Immature natural killer cell (primary cell): Measurements from ENCODE around the gene RNF167. TPM values are rescaled to one million over a fixed set of nuclear protein-coding genes. Genes with fewer than 3 reads are reported as not detected.

Source experiments
- polyA plus RNA-seq, 3 donors: library from polyadenylated mRNA; unstranded; fragments of 300-500 nt; fragmentation: Illumina TruSeq; gene quantifications; one replicate each; pipeline ENCODE4 v1.2.3, GENCODE V29; 2021

Gene RNF167
- polyA plus RNA-seq, 3 donors from 2014 or later, result 62.3 to 78.2 (median 73.1) TPM

Other genes starting within 250 kb of the RNF167 start
- 10 to 100 TPM in 1 of 3 donors, 1 to 10 TPM in 2; 3.8 to 11.1 (median 4.6) TPM for gene PELP1, start 236.1 kb upstream of the RNF167 start, polyA plus RNA-seq
- 10 to 100 TPM; 46.0 to 70.9 (median 60.4) TPM for gene ARRB2, start 229.6 kb upstream of the RNF167 start, polyA plus RNA-seq
- 10 to 100 TPM; 26.2 to 52.1 (median 37.6) TPM for gene MED11, start 208.8 kb upstream of the RNF167 start, polyA plus RNA-seq
- not detected for gene ZMYND15, start 200.4 kb upstream of the RNF167 start, polyA plus RNA-seq
- 1 to 10 TPM; 1.1 to 2.2 (median 1.1) TPM for gene CXCL16, start 200.3 kb upstream of the RNF167 start, polyA plus RNA-seq
- gene TM4SF5, start 168.4 kb upstream of the RNF167 start, polyA plus RNA-seq, result not detected
- gene VMO1, start 153.9 kb upstream of the RNF167 start, polyA plus RNA-seq, result not detected
- gene GLTPD2, start 151.3 kb upstream of the RNF167 start, polyA plus RNA-seq, result under 1 TPM in 2 of 3 donors, not detected in 1; 0.57 to 0.74 TPM
- 100 to 1,000 TPM; 327 to 701 (median 348) TPM for gene PSMB6, start 144.1 kb upstream of the RNF167 start, polyA plus RNA-seq
- gene PLD2, start 133.1 kb upstream of the RNF167 start, polyA plus RNA-seq, result 1 to 10 TPM in 1 of 3 donors, under 1 TPM in 1, not detected in 1; 0.78 to 2.0 TPM
- gene MINK1, start 106.9 kb upstream of the RNF167 start, polyA plus RNA-seq, result 10 to 100 TPM in 1 of 3 donors, 1 to 10 TPM in 2; 2.0 to 13.5 (median 3.8) TPM
- gene C17orf107, start 40.7 kb upstream of the RNF167 start, polyA plus RNA-seq, result 1 to 10 TPM in 2 of 3 donors, under 1 TPM in 1; 0.22 to 1.7 (median 1.3) TPM
- 1 to 10 TPM; 2.7 to 4.9 (median 3.9) TPM for gene CHRNE, start 37.2 kb upstream of the RNF167 start, polyA plus RNA-seq
- gene GP1BA, start 8.0 kb upstream of the RNF167 start, polyA plus RNA-seq, result 1 to 10 TPM in 1 of 3 donors, under 1 TPM in 1, not detected in 1; 0.38 to 1.3 TPM
- gene SLC25A11, start 222 bp upstream of the RNF167 start, polyA plus RNA-seq, result 100 to 1,000 TPM; 139 to 196 (median 139) TPM
- gene PFN1, start 8.3 kb downstream of the RNF167 start, polyA plus RNA-seq, result 1,000 to 10,000 TPM; 3,573 to 4,444 (median 3,740) TPM
- 1 to 10 TPM; 1.6 to 4.2 (median 4.1) TPM for gene ENO3, start 10.9 kb downstream of the RNF167 start, polyA plus RNA-seq
- gene SPAG7, start 27.5 kb downstream of the RNF167 start, polyA plus RNA-seq, result 100 to 1,000 TPM; 117 to 164 (median 155) TPM
- gene CAMTA2, start 47.4 kb downstream of the RNF167 start, polyA plus RNA-seq, result 10 to 100 TPM in 2 of 3 donors, 1 to 10 TPM in 1; 2.5 to 22.9 (median 12.0) TPM
- gene INCA1, start 57.3 kb downstream of the RNF167 start, polyA plus RNA-seq, result under 1 TPM in 2 of 3 donors, not detected in 1; 0.29 to 0.35 TPM
- 1 to 10 TPM in 2 of 3 donors, under 1 TPM in 1; 0.76 to 5.7 (median 4.0) TPM for gene KIF1C, start 57.7 kb downstream of the RNF167 start, polyA plus RNA-seq
- gene SLC52A1, start 95.2 kb downstream of the RNF167 start, polyA plus RNA-seq, result not detected
- under 1 TPM in 2 of 3 donors, not detected in 1; 0.51 to 0.61 TPM for gene ZFP3, start 138.2 kb downstream of the RNF167 start, polyA plus RNA-seq
- 1 to 10 TPM; 1.8 to 9.8 (median 4.4) TPM for gene ZNF232, start 171.6 kb downstream of the RNF167 start, polyA plus RNA-seq
- under 1 TPM; 0.03 to 0.12 (median 0.03) TPM for gene USP6, start 175.8 kb downstream of the RNF167 start, polyA plus RNA-seq